ENCODE results near the gene DCST1.

DNA sequence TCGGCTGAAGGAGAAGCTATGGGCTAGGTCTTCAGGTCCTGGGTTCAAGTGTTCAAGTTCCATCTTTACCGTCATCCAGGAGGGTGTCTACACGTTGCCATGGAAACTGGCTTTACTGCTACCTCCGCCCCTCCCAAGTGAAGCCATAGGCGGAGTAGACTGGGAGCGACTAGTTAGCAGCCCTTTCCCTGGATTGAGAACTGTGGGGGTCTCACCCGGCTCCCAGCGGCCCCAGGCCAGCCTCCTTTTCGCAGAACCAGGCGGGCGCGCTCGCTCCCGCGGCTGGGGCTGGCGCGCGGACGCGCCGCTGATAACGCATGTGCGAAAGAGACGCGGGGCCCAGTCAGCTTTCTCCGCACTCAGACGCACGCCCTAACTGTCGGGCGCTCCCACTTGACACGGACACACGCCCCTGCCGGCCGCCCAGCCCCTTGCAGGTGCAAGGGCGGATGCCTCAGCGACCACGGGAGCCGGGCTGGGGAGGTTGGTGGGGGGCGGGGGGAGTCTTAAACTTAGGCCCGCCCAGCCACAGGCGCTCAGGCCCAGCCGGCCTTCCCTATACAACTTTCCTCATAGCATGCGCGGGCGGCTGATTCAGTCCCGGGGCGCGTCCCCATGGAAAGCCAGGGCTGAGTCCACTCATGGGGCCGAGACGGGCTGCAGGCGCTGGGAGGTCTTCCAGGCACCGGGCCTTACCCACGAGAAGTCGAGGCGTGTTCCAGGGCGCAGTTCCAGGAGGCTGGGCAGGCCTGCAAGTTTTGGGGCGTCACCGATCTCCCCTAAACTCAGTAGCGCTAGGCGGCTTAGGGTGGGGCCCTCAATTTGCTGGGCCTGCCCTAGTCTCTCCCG is 37.3 kb downstream of the DCST1 start:
- TF ChIP-seq, protein P1, sequence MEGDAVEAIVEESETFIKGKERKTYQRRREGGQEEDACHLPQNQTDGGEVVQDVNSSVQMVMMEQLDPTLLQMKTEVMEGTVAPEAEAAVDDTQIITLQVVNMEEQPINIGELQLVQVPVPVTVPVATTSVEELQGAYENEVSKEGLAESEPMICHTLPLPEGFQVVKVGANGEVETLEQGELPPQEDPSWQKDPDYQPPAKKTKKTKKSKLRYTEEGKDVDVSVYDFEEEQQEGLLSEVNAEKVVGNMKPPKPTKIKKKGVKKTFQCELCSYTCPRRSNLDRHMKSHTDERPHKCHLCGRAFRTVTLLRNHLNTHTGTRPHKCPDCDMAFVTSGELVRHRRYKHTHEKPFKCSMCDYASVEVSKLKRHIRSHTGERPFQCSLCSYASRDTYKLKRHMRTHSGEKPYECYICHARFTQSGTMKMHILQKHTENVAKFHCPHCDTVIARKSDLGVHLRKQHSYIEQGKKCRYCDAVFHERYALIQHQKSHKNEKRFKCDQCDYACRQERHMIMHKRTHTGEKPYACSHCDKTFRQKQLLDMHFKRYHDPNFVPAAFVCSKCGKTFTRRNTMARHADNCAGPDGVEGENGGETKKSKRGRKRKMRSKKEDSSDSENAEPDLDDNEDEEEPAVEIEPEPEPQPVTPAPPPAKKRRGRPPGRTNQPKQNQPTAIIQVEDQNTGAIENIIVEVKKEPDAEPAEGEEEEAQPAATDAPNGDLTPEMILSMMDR (conservative IDR thresholded peaks at IDR 0.05 in 1 of 2, IDR thresholded peaks at IDR 0.05 in 1 of 2; ENCODE audit: low read depth in 1 of 2, low read length in 2 of 2): peak in 1 of 2 donors; percentile 24
- no peak for TF ChIP-seq EZH2 (IDR thresholded peaks at IDR 0.05; ENCODE audit: low read length, missing control alignments)
